GM12892 (cell line): Measurements from ENCODE around the gene TAS1R3.

Experiments
- POLR2A ChIP-seq: IDR thresholded peaks from 2 replicates; pipeline ENCODE4 v1.6.1; 2011; ENCODE audit warnings: low read depth, low read length, control low read depth
- POLR2AphosphoS5 ChIP-seq: IDR thresholded peaks from 2 replicates; pipeline ENCODE4 v1.6.1; 2011; ENCODE audit warnings: low read depth, low read length, control low read depth

GRCh38 chr1:1298861-1299685, 32.0 kb upstream of the TAS1R3 start:
- TF ChIP-seq POLR2A (no peak), POLR2AphosphoS5 (no peak)
